Kidney (tissue), 14 donors: ENCODE results near the gene B9D2. TPM values are rescaled to one million over a fixed set of nuclear protein-coding genes. Genes with fewer than 3 reads are reported as not detected.

Experiments
- DNase-seq, 5 donors: peaks; one replicate each; pipeline ENCODE4 v3.0.0-alpha.2; 2013 to 2020
- FAIRE-seq: peaks from 2 replicates; lab custom pipeline; 2012; peaks lifted over from hg19 to GRCh38; lab: Jason Lieb, UNC
- H3K27ac ChIP-seq, 2 donors: one replicate each; pipeline ENCODE4 v1.7.0; 2013; ENCODE audit warnings: low read depth in 2 of 2, low read length in 2 of 2, inconsistent platforms in 1 of 2
- H3K27me3 ChIP-seq: one replicate; pipeline ENCODE4 v1.7.1; 2013; ENCODE audit warnings: low read length, inconsistent platforms; ENCODE audit not compliant: control insufficient read depth, insufficient read depth
- H3K36me3 ChIP-seq, 3 donors: one replicate each; pipeline versions ENCODE4 v1.7.0 to v1.7.1; 2013; ENCODE audit warnings: low read length in 3 of 3, control low read depth in 1 of 3, inconsistent platforms in 1 of 3; ENCODE audit not compliant: insufficient read depth in 3 of 3, control insufficient read depth in 2 of 3
- H3K4me1 ChIP-seq, 3 donors: one replicate each; pipeline versions ENCODE4 v1.7.0 to v1.7.1; 2013; ENCODE audit warnings: low read length in 3 of 3, inconsistent platforms in 1 of 3, low read depth in 1 of 3; ENCODE audit not compliant: control insufficient read depth in 2 of 3, insufficient read depth in 2 of 3
- H3K4me3 ChIP-seq, 3 donors: one replicate each; pipeline versions ENCODE4 v1.7.0 to v1.8.1; 2013; ENCODE audit warnings: low read length in 3 of 3, control low read depth in 1 of 3, inconsistent platforms in 1 of 3
- H3K9ac ChIP-seq, 3 donors: one replicate each; pipeline versions ENCODE4 v1.7.0 to v1.7.1; 2013; ENCODE audit warnings: low read length in 3 of 3, control low read depth in 1 of 3, inconsistent platforms in 1 of 3
- H3K9me3 ChIP-seq, 3 donors: one replicate each; pipeline versions ENCODE4 v1.7.0 to v1.7.1; 2013; ENCODE audit warnings: low read length in 3 of 3, control low read depth in 1 of 3, inconsistent platforms in 1 of 3; ENCODE audit not compliant: control insufficient read depth in 2 of 3, insufficient read depth in 1 of 3
- CTCF ChIP-seq: IDR thresholded peaks from 3 replicates; pipeline ENCODE4 v1.5.1; 2012; ENCODE audit warnings: mild to moderate bottlenecking, moderate library complexity, borderline replicate concordance; ENCODE audit not compliant: insufficient read depth; ENCODE audit errors: extremely low read depth
- intact Hi-C: fragments of 100-400 bp; cut with DNase I; formaldehyde crosslinking; loops from one replicate; pipeline ENCODE4 v1.11.1; 2022
- polyA plus RNA-seq: library from polyadenylated mRNA; stranded (reverse); fragments of 350-450 nt; fragmentation: Illumina TruSeq; extraction: RNeasy Lipid Tissue Mini Kit (QIAGEN cat#74804); gene quantifications from one replicate; pipeline ENCODE4 v1.2.3, GENCODE V29; 2014; ENCODE audit warnings: low read depth, low replicate concordance; ENCODE audit not compliant: insufficient read depth
- total RNA-seq: library from RNA; stranded (reverse); fragmentation: NEBNext Ultra II Directional; extraction: Animal tissue kit (Norgen Biotek cat#: 25700); gene quantifications from one replicate; pipeline ENCODE4 v1.2.1, GENCODE V29; 2021
- donor health status: control.
- donor health status: control.
- donor health status: control.
- donor health status: control.
- donor health status: control.
- donor health status: DM: yes; HTN: yes; CAD: no.
- donor health status: Normal renal cell carcinoma (clear cell type).

B9D2 gene
- total and polyA plus RNA-seq, 2 donors from 2014 or later = 12.6 to 15.7 TPM

- Histone ChIP-seq H3K27me3 (no peaks in the 10 kb centered on the region), H3K4me1 (no peaks in the 10 kb centered on the region), H3K9ac (no peak overlapping the region), H3K9me3 (no peaks in the 10 kb centered on the region), H3K27ac (no peak overlapping the region), H3K36me3 (peaks cover 0 to 2% (median 0%) of the 10 kb centered on the region in 3 donors), H3K4me3 (no peak overlapping the region)
- FAIRE-seq (no peak), DNase-seq (no peak)
- peak; percentile 30 for TF ChIP-seq CTCF
- intact Hi-C loops = no loop called here
Measured at GRCh38 chr19:41341669-41342490, 22.1 kb downstream of the B9D2 start.

GRCh38 chr19:41339936-41340335 lies 24.0 kb downstream of the B9D2 start:
- no peak for FAIRE-seq
- Histone ChIP-seq H3K4me3 (no peak overlapping the region), H3K9me3 (no peaks in the 10 kb centered on the region), H3K36me3 (peaks cover 0 to 2% (median 0%) of the 10 kb centered on the region in 3 donors), H3K9ac (no peak overlapping the region), H3K27ac (no peak overlapping the region), H3K27me3 (no peaks in the 10 kb centered on the region), H3K4me1 (no peaks in the 10 kb centered on the region)
- DNase-seq = no peak
- no peak for TF ChIP-seq CTCF
- intact Hi-C loops = no loop called here

GRCh38 chr19:41335467-41335866 lies 28.5 kb downstream of the B9D2 start:
- Histone ChIP-seq H3K36me3 (no peaks in the 10 kb centered on the region), H3K9ac (no peak overlapping the region), H3K4me3 (no peak overlapping the region), H3K4me1 (no peaks in the 10 kb centered on the region), H3K27ac (no peak overlapping the region), H3K27me3 (no peaks in the 10 kb centered on the region), H3K9me3 (no peaks in the 10 kb centered on the region)
- DNase-seq = no peak
- intact Hi-C loops = no loop called here
- no peak for FAIRE-seq
- TF ChIP-seq CTCF = no peak

GRCh38 chr19:41334793-41335192 lies 29.2 kb downstream of the B9D2 start:
- Histone ChIP-seq H3K36me3 (no peaks in the 10 kb centered on the region), H3K27ac (no peak overlapping the region), H3K9ac (no peak overlapping the region), H3K4me3 (no peak overlapping the region), H3K4me1 (no peaks in the 10 kb centered on the region), H3K9me3 (no peaks in the 10 kb centered on the region), H3K27me3 (no peaks in the 10 kb centered on the region)
- TF ChIP-seq CTCF = no peak
- no peak for DNase-seq
- no peak for FAIRE-seq
- intact Hi-C loops = no loop called here
